Stimulated activated CD4-positive, alpha-beta T cell treated with anti-CD3 and anti-CD28 coated beads, TNF-alpha, amount 100 ng/mL, for 4 hours (primary cell): Measurements from ENCODE around the gene TIMM50.
A peak's percentile ranks its signal among the peaks of the same experiment; 100 is the strongest.
"Not testable (repeated sequence)": the region's sequence is repeated elsewhere in the genome, so short reads cannot be mapped to it uniquely, and the experiment has no call there.

Experiments used
- DNase-seq, 3 experiments: peaks; one replicate each; pipeline ENCODE4 v3.0.0-alpha.2; 2020; ENCODE audit warnings: low read depth in 3 of 3

The TIMM50 gene

GRCh38 chr19:39480337-39481228 is at the start of gene TIMM50:
TSS of gene TIMM50 (plus strand) at chr19:39480838. CDS start at chr19:39480854, 16 bp downstream.
- peak; percentile 95 to 98 (median 96) for DNase-seq

- no peak for DNase-seq
Measured at GRCh38 chr19:39432677-39433025, 48.0 kb upstream of the TIMM50 start.

GRCh38 chr19:39433480-39434079 is 47.1 kb upstream of the TIMM50 start:
- DNase-seq = no peak

- no peak for DNase-seq
Measured at GRCh38 chr19:39434123-39435076, 46.2 kb upstream of the TIMM50 start.

- DNase-seq = peak; percentile 99
Measured at GRCh38 chr19:39435499-39436349, 44.9 kb upstream of the TIMM50 start, which contains the start of gene RPS16. TSS of gene RPS16 (minus strand) at chr19:39435949. CDS start at chr19:39435895, 54 bp downstream.

- DNase-seq = no peak
Measured at GRCh38 chr19:39436350-39436716, 44.3 kb upstream of the TIMM50 start.

GRCh38 chr19:39438270-39438934 is 42.2 kb upstream of the TIMM50 start:
- DNase-seq = no peak

- DNase-seq = no peak
Measured at GRCh38 chr19:39444598-39445195, 35.9 kb upstream of the TIMM50 start.

GRCh38 chr19:39445196-39446111 is 35.2 kb upstream of the TIMM50 start, which contains the start of gene SUPT5H:
TSS of gene SUPT5H (plus strand) at chr19:39445582. CDS start at chr19:39445891, 309 bp downstream.
- DNase-seq = peak; percentile 87 to 96 (median 95)

- DNase-seq = no peak
Measured at GRCh38 chr19:39446365-39447084, 34.1 kb upstream of the TIMM50 start.

GRCh38 chr19:39448271-39448670 is 32.4 kb upstream of the TIMM50 start:
- no peak for DNase-seq

- DNase-seq = no peak
Measured at GRCh38 chr19:39449116-39449797, 31.4 kb upstream of the TIMM50 start.

- not testable (repeated sequence) for DNase-seq
Measured at GRCh38 chr19:39451257-39451656, 29.4 kb upstream of the TIMM50 start.

- no peak for DNase-seq
Measured at GRCh38 chr19:39463403-39463802, 17.2 kb upstream of the TIMM50 start.

GRCh38 chr19:39465956-39466747 is 14.5 kb upstream of the TIMM50 start:
- no peak for DNase-seq

- no peak for DNase-seq
Measured at GRCh38 chr19:39467941-39468340, 12.7 kb upstream of the TIMM50 start.

- DNase-seq = no peak
Measured at GRCh38 chr19:39469036-39469435, 11.6 kb upstream of the TIMM50 start.
